GM12801 (cell line): ENCODE results near the gene PIGQ.

Source experiments
- CTCF ChIP-seq: IDR thresholded peaks from one replicate; pipeline ENCODE4 v1.5.1; 2011; ENCODE audit warnings: control low read depth; ENCODE audit not compliant: insufficient read length; ENCODE audit errors: extremely low read depth

PIGQ gene

DNA sequence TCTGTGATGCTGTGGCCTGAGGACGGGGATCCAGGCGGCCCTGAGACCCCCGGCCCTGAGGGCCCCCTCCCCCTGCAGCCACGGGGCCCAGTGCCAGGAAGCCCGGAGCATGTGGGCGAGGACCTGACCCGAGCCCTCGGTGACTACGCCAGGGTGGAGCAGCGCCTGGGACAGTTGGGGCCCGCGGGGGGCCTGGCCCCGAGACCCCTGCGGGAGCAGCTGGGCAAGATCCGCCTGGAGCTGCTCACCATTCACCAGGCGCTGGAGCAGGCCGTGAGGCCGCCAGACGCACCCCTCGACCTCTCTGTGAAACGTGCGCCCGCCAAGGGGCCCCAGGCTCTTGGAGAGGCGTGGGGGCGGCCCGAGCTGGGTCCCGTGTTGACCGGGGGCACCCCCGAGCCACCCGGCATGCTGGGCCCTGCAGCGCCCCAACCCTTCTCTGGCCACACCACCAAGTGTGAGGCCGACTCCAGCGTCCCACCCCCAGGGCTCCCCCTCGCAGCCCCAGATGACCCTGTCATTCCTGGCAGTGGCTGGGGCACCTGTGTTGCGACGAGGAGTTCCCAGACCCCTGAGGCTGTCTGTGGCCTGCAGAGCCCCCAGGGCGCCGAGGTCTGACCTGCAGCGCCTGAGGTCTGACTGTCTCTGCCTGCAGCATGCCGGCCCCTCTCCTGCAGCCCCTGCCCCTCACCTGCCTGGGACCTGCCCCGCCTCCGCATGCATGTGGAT lies 4.9 kb upstream of the PIGQ start:
- no peak for TF ChIP-seq CTCF

DNA sequence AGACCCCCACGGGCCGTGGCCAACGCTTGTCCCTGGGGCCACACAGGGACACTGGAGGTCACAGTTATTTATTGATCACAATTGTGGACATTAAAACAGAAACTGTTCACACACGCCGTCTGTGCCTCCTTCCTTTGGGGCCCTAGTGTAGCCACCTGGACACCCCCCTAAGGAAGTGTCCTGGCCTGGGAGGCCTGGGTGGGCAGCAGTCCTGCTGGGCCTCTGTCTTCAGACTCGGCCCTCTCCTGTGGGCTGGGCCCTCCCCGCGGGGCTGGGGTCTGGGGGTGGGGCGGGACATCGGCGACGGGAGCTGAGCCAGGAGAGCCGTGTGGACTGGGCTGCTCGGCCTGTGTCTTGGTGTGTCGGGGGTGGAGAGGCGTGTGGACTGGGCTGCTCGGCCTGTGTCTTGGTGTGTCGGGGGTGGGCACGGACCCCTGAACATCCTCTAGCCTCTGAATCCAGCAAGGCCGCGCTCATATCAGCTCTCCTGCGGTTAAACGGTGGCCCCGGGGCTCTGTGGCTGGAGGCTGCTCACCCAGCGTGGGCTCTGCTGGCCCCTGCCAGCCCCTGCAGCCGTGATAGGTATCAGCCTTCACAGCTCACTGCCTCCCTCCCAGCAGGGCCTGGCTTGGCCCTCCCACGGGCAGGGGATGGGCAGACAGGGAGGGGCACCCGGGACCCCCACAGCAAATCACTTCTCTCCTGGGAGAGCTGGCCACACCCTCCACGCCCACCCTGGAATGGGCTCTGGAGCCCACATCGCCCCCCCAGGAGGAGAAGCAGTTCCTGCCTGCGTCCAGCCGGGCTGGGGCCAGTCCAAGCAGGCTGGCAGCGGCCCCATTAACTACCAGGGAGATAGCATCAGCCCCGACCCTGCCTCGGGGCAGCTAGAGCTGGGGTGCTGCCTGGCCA lies 4.1 kb upstream of the PIGQ start:
- TF ChIP-seq CTCF = no peak

DNA sequence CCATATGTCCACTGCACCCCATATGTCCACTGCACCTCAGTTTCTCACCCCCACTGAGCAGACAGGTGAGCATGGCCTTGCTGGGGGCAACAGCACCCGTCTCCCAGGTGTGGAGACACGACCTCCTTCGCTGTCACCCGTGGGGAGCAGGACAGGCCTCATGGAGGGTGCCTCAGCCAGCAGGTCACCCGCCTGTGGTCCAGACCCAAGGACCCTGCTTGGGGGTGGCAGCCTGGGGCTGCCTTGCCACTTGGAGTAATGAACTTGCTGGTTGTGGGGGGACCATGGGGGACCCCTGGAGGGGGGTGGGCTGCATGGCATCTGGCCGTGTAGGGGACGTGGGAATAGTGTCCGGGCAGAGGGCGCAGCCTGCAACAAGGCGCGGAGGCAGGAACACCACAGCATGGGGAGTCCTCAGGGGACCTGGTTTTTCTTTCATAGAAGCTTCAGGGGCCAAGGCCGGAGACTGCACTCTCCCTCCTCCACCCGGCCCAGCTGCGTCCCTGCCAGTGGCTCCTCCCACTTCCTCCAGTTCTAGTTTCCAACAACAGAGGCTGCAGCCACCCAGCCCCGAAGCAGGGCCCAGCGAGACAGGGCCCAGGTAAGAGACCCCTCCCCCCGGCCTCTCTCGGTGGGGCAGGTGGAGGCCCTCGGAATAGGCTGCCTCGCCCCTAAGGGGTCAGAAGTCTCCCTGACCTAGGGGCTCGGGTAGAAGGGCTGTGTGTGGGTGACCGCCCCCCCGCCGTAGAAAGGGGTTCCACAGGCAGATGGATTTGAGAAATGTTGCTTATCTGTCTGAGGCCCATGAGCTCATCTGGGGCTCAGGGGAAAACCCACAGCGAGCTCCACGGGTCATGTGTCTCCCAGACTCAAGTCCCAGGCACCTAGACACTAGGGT lies 3.0 kb upstream of the PIGQ start, which contains the start of gene NHLRC4:
Gene NHLRC4 (plus strand): TSS at position 531 of the 898 bp plus-strand sequence. CDS start 1,043 bp downstream, outside the sequence.
- no peak for TF ChIP-seq CTCF

GRCh38 chr16:567373-568256 lies 2.2 kb upstream of the PIGQ start:
- TF ChIP-seq CTCF = no peak

DNA sequence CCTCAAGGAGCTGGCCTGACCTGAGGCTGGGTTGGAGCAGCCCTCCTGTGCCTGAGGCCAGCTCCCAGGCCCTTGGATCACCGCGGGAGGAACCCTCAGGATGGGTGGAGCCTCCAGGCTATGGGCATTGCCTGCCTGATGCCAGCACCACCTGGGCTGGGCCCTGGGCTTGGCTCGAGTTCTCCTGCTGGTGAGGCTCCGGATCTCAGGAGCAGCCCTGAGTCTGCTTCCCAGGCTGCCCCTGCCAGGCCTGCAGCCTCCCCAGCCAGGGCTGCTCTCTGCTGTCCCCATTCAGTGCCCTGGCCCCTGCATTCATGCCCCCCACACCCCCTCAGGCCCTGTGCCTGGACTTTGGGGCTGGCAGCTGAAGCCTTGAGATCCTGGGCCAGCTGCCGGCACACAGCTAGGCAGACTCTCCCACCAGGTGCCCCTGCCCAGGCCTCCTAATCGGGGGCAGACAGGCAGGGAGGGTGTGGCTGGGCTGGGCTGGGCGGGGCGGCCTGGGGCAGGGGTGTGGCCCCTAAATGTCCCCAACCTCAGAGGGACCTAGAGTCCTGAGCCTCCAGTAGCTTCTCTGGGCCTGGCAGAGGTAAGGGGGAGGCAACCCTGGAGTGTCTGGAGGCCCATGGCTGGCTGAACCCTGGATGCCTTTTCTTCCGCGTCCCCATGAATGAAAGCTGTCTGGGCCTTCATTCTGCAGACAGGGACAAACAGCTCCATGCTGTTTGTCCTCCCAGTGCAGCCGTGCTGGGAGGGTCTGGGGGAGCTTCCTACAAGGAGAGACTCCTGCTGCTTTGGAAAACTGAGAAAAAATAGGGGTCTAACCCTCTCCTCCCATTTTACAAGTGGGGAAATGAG lies 1.1 kb upstream of the PIGQ start:
- no peak for TF ChIP-seq CTCF
